Rectal smooth muscle tissue (tissue), 1 donor: ENCODE results near the gene TCF12.
"Not testable (repeated sequence)": the region's sequence is repeated elsewhere in the genome, so short reads cannot be mapped to it uniquely, and the experiment has no call there.

Source experiments
- H3K27ac ChIP-seq: one replicate; pipeline ENCODE4 v1.7.0; 2013; ENCODE audit warnings: low read depth, low read length, inconsistent platforms
- H3K27me3 ChIP-seq: one replicate; pipeline ENCODE4 v1.7.0; 2013; ENCODE audit warnings: low read length; ENCODE audit not compliant: control insufficient read depth, insufficient read depth
- H3K36me3 ChIP-seq: one replicate; pipeline ENCODE4 v1.7.0; 2013; ENCODE audit warnings: low read length; ENCODE audit not compliant: control insufficient read depth, insufficient read depth
- H3K4me1 ChIP-seq: one replicate; pipeline ENCODE4 v1.7.0; 2013; ENCODE audit warnings: low read length; ENCODE audit not compliant: control insufficient read depth, insufficient read depth
- H3K4me3 ChIP-seq: one replicate; pipeline ENCODE4 v1.7.0; 2013; ENCODE audit warnings: low read length
- H3K9ac ChIP-seq: one replicate; pipeline ENCODE4 v1.7.0; 2013; ENCODE audit warnings: low read length

The TCF12 gene

DNA sequence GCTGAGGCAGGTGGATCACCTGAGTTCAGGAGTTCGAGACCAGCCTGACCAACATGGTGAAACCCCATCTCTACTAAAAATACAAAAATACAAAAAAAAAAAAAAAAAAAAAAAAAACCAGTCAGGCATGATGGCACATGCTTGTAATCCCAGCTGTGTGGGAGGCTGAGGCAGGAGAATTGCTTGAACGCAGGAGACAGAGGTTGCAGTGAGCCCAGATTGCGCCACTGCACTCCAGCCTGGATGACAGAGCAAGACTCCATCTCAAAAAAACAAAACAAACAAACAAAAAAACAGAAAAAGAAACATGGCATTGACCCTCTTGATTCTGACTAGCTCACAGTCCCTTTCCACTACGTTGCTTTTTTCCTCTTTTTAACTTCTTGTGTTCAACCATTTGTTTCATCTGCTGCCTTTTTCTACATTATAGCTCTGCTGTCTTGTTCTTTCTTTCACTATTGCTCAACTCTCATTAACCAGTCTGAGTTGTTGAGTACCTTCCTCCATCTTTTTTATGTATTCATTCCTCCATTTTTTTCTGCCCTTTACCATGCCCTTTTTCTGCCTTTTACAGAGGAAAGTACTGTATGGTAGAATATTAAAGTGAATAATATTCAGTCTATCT lies 179.6 kb downstream of the TCF12 start:
- not testable (repeated sequence) for H3K36me3 ChIP-seq, H3K9ac ChIP-seq, H3K27ac ChIP-seq, H3K4me1 ChIP-seq, H3K27me3 ChIP-seq, H3K4me3 ChIP-seq

DNA sequence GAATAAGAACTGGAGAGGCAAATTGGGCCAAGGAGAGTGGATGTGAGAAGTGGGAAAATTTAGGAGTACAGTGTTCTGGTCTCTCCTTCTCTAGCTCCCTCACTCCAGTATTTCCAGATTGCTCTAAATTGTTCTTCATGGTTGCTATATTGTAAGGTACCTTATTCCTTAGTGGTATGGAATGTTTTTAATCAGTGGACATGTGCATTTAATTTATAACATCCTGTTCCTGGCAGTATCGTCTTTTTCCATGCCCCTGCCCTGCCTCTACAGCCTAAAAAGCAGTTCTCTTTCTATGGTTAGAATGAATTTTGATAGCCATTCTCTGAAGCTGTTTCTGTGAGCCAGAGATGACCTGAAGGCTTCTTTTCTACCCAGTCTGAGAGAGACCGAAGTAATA lies 180.5 kb downstream of the TCF12 start:
- Histone ChIP-seq H3K4me3 (no peak overlapping the region), H3K36me3 (no peaks in the 10 kb centered on the region), H3K9ac (no peak overlapping the region), H3K4me1 (no peaks in the 10 kb centered on the region), H3K27me3 (no peaks in the 10 kb centered on the region), H3K27ac (no peak overlapping the region)

DNA sequence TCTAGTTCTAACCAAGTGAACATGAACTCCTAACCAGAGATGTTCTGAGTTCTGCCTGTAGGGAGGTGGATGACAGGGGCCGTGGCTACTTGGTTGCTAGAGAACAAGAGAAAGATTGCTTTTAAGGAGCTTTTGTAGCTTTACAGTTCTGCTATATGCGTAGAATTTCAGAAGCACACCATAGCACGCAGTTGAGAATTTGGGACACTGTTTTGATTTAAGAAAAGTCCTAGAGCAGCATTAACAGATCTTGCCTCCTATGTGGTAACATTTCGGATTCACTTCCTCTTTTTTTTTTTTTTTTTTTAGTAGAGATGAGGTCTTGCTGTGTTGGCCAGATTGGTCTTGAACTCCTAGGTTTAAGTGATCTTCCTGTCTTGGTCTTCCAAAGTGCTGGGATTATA lies 181.7 kb downstream of the TCF12 start:
- Histone ChIP-seq H3K36me3 (no peaks in the 10 kb centered on the region), H3K27ac (no peak overlapping the region), H3K27me3 (no peaks in the 10 kb centered on the region), H3K4me1 (no peaks in the 10 kb centered on the region), H3K9ac (no peak overlapping the region), H3K4me3 (no peak overlapping the region)

DNA sequence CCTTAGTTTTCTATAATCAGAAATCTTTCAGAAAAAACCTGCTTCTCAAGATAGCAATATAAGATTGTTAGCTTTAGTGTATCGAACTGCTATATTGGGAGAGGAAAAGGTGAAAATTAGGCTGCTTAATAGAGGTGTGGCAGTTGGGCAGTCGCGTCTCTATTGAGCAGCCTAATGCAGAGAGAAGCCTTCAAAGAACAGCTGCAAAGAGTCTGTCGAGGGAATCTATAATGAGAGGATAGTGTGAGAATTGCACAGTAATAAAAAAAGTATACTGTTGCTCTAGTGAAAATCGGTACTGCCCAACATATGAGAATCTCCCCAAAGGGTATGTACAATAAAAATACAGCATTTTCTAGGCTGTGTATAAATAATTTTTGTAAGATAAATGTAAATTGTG lies 184.4 kb downstream of the TCF12 start:
- no peak overlapping the region for H3K4me3 ChIP-seq
- H3K36me3 ChIP-seq = no peaks in the 10 kb centered on the region
- H3K27me3 ChIP-seq = no peaks in the 10 kb centered on the region
- H3K27ac ChIP-seq = no peak overlapping the region
- H3K9ac ChIP-seq = no peak overlapping the region
- no peaks in the 10 kb centered on the region for H3K4me1 ChIP-seq

DNA sequence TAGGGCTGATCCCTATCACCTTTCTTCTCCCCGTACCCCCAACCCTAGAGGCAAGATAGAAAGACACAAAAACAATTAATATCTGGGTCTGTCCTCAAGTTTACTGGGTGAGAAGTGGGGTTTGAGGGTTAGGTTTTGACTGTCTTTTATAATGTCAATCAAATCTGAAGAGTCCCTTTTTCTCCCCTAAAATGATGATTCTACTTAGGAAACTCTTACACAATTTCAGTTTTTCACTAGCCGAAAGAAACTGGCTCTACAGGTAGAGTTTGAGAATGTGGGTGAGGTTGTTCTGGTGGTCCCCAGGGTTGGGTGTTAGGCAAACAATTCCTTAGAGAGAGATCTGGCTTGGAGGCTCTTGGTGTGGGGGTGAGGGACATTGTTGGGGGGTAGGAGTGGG lies 189.9 kb downstream of the TCF12 start:
- Histone ChIP-seq H3K9ac (no peak overlapping the region), H3K4me1 (no peaks in the 10 kb centered on the region), H3K36me3 (no peaks in the 10 kb centered on the region), H3K4me3 (no peak overlapping the region), H3K27ac (no peak overlapping the region), H3K27me3 (no peaks in the 10 kb centered on the region)

DNA sequence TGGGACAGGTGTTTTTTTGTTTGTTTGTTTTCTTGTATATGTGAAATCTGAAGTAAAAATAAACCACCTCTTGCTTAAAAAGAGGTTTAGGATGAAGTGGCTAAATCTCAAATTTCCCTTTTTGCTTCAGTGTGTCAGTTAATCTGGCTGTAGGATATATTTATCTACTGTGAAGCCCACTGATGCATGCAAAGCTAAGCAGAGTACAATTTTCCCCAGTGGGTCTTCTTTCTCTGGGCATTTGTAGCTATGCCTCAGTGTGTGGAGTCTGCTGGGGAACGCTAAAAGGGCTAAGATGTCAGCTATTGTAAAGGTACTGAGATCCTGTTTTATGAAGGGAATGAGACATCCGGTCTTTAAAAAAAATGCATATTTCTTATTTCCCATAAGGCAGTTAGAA lies 190.6 kb downstream of the TCF12 start:
- Histone ChIP-seq H3K4me1 (no peaks in the 10 kb centered on the region), H3K9ac (no peak overlapping the region), H3K27ac (no peak overlapping the region), H3K36me3 (no peaks in the 10 kb centered on the region), H3K27me3 (no peaks in the 10 kb centered on the region), H3K4me3 (no peak overlapping the region)

DNA sequence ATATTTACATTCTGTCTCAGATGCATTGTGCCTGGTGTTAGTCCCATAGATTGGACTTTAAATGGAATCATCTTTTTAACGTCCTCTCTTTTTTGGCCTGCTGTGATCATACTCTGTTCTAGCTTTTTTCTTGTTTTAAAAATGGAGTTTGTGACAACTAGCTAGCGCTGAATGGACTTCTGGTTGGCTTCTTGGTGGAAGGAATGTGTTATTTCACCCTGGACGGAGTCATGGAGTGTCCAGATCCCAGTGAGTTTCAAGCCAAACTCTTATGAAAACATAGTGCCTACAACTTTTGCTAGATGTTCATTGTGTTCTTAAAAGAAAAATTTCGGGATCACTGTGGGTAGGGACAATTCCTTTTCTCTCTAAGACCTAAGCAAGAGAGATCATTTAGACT lies 192.6 kb downstream of the TCF12 start:
- no peak overlapping the region for H3K27ac ChIP-seq
- H3K36me3 ChIP-seq = no peaks in the 10 kb centered on the region
- H3K4me3 ChIP-seq = no peak overlapping the region
- H3K27me3 ChIP-seq = no peaks in the 10 kb centered on the region
- no peaks in the 10 kb centered on the region for H3K4me1 ChIP-seq
- no peak overlapping the region for H3K9ac ChIP-seq

DNA sequence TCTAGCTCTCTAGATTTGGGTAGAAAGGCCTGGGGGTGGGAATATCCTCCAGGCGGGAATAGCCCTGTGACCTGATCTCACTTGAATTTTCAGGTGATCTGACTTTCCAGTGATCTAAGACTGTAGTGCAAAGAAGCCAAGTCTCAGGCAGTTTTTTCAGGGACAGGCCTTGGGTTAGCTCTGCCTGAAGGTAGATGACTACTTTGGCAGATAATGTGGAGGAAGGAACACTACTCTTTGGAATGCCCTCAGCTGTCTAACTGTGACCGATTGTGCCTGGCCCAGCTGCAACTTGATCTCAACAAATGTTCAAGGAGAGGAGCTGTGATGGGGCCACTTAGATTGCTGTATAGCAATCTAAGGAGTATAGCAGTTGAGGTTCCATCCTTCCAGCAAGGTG lies 193.7 kb downstream of the TCF12 start:
- H3K4me1 ChIP-seq = no peaks in the 10 kb centered on the region
- no peak overlapping the region for H3K27ac ChIP-seq
- H3K9ac ChIP-seq = no peak overlapping the region
- H3K36me3 ChIP-seq = no peaks in the 10 kb centered on the region
- no peak overlapping the region for H3K4me3 ChIP-seq
- no peaks in the 10 kb centered on the region for H3K27me3 ChIP-seq

DNA sequence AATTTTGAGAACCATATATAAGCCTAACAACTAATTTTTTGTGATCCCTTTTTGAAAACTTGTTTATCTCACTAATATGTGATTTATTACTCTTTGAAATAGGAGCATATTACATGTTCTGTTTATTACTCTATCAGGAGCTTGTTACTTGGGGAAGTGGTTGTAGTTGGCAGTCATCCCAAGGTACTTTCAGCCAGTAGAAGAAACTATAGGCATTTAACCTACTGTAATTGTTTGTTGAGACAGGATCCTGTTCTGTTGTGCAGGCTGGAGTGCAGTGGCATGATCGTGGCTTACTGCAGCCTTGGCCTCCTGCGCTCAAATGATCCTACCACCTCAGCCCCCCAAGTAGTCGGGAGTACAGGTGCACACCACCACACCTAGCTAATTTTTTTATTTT lies 195.6 kb downstream of the TCF12 start:
- Histone ChIP-seq H3K36me3 (no peaks in the 10 kb centered on the region), H3K4me3 (no peak overlapping the region), H3K27ac (no peak overlapping the region), H3K27me3 (no peaks in the 10 kb centered on the region), H3K4me1 (no peaks in the 10 kb centered on the region), H3K9ac (no peak overlapping the region)

DNA sequence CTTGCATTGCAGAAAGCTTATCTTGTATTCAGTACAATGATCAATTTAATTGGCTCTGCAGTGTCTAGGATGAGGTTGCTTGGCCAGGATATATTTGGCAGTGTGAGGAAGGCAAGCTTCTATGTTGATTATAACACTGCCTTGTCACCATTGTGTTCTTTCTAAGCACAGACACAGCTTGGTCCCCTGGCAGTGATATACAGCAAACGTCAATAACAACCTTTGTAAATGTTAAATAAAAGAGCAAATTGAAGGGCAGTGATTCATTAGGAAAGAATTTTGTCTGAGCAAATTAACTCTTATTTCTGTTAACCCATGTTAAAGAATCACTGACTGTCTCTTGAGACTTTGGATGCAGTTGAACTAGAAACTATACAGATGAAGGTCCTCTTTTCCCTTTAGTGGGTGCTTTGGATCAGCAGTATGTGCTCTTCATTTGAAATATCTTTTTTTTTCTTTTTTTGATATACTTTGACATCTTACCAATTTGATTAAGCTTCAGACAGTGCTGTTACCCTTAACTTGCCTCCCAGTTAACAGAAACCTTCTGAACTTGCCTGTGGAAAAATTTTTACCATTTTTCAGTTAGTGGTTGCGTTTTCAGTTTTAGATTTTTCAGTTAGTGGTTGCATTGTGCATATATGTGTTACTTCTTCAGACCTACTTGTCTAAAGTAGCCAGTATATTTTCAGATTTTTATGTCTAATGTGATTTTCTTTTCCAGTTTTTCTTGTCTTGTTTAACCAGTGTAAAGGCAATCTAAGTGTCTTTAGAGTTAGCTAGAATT lies 199.8 kb downstream of the TCF12 start:
- no peaks in the 10 kb centered on the region for H3K36me3 ChIP-seq
- H3K4me1 ChIP-seq = no peaks in the 10 kb centered on the region
- H3K27ac ChIP-seq = no peak overlapping the region
- no peaks in the 10 kb centered on the region for H3K27me3 ChIP-seq
- H3K4me3 ChIP-seq = no peak overlapping the region
- H3K9ac ChIP-seq = no peak overlapping the region

DNA sequence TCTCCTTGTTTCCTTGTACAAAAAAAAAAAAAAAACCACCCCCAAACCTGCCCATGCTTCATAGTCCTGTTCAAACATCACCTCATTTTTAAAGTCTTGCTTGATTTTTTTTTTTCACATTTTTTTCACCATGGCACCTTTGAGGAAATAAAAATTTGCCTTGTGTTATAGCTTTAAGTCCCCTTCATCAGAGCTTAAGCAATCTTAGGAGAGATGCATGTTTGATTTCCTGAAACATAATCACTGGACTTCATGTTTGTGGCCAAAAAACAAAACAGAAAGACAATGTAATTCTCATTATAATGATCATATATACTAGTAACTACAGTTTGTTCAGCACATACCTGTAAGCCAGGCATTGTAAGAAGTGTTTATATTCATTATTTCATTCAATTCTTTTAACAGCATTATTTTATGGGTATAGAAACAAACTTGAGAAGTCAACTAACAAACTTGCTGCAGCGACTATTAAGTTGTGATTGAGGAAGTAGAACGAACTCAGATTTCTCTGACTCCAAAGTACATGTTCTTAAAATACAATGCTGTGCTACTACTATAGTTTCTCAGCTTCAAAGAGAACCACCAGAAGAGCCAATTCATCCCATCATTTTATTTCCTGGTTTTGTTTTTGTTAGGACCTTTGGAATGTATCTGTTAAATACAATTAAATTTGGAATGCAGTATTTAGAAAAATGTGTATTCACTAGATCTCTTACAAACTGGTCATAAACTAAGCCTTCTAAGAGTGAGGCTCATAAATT lies 203.8 kb downstream of the TCF12 start:
- no peak overlapping the region for H3K27ac ChIP-seq

DNA sequence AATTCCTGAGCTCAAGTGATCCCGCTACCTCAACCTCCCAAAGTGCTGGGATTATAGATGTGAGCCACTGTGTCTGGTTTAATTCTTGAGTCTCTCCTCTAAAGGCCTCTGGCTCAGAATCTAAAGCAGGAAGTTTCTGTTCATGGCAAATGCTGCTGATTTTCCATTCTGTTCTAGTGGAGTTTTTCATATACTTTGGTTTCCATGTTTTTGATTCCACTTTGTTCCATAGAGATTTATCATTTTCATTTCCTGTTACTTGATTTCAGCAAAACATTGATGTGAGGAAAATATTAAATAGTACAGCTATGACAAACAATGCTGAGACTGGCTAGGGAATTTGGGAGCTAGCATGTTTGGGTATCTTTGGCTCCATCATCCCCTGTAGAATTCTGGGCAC lies 205.6 kb downstream of the TCF12 start:
- Histone ChIP-seq H3K9ac (no peak overlapping the region), H3K4me1 (no peaks in the 10 kb centered on the region), H3K36me3 (no peaks in the 10 kb centered on the region), H3K27me3 (no peaks in the 10 kb centered on the region), H3K27ac (no peak overlapping the region), H3K4me3 (no peak overlapping the region)

More for the DNA sequence above, 203.8 kb downstream of the TCF12 start:
- Histone ChIP-seq H3K9ac (no peak overlapping the region), H3K27me3 (no peaks in the 10 kb centered on the region), H3K4me3 (no peak overlapping the region), H3K36me3 (no peaks in the 10 kb centered on the region), H3K4me1 (no peaks in the 10 kb centered on the region)
